ENCODE data around the gene ABHD16A.
A peak's percentile ranks its signal among the peaks of the same experiment; 100 is the strongest.

The ABHD16A gene

GRCh38 chr6:31660381-31661261, 42.5 kb downstream of the ABHD16A start, which contains the start of gene C6orf47:
Gene C6orf47, minus strand, starts transcription at chr6:31660778. Its CDS starts 831 bp downstream, at chr6:31659947.
- peak; percentile 76 for DNase-seq

DNA sequence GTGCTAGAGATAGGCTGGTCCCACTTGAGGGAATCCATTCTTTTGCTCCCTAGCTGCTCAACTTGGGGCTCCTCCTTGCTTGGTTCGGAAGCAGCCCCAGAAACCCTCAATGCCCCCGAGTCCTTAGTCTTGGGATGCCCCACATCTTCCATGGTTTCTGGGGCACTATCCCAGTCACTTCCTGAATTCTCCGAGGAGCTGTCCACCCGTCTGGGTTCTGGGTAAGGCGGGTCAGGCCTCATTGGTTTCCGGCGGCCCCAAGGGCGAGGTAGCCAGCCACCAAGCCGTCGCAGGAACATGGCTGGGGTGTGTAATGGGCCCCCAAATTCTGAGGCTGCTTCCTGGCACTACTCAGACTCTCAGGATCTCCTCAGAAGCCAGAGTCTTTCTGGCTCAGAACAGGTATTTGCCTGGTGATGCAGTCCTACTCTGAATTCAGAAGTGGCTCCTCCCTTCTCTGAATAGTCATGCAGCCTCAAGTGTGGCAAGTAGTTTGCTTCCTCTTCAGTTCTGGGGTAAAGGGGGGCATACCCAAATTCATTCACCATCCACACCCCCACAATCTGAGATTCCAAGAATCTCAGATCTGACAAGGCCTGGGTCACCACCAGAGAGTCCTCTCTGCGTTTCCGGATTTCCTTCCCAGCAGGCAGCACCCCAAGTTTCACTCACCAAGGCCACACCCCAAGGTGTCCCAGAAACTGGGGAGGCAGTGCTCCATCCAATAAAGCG, 43.3 kb downstream of the ABHD16A start:
- DNase-seq = no peak

GRCh38 chr6:31658983-31659648, 44.0 kb downstream of the ABHD16A start:
- DNase-seq = no peak

- no peak for DNase-seq
Measured at GRCh38 chr6:31658158-31658688, 44.9 kb downstream of the ABHD16A start.

GRCh38 chr6:31657406-31658157, 45.5 kb downstream of the ABHD16A start:
- no peak for DNase-seq

- DNase-seq = no peak
Measured at GRCh38 chr6:31655349-31656237, 47.5 kb downstream of the ABHD16A start, which contains the start of gene APOM. Gene APOM, plus strand, starts transcription at chr6:31655894. Its CDS starts 73 bp downstream, at chr6:31655967.

DNA sequence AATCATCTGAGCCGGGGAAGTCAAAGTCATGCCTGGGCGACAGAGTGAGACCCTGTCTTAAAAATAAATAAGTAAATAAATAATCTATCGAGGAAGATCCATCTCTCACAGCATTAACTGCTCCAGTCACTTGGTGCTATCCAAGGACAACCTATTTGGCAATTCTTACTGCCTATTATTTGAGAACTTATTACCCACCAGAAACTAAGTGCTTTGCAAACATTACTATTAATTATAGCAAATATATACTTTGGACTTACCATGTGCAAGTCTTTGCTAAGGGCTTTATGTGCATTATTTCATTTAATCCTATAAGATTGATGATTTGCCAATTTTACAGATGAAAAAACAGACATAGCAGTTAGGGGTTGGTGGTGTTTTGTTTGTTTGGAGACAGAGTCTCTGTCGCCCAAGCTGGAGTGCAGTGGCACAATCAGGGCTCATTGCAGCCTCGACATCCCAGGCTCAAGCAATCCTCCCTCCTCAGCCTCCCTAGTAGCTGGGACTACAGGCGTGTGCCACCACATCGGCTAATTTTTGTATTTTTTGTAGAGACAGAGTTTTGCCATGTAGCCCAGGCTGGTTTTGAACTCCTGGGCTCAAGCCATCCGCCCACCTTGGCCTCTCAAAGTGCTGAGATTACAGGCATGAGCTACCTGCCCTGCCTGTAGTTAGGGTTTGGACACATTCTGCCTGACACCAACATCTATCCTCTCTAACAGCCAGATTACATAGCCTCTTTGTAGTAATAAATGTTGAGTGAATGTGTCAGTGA, 48.4 kb downstream of the ABHD16A start:
- DNase-seq = no peak

- DNase-seq = peak; percentile 89
Measured at GRCh38 chr6:31652925-31653724, 50.0 kb downstream of the ABHD16A start.

GRCh38 chr6:31651602-31652191, 51.4 kb downstream of the ABHD16A start:
- no peak for DNase-seq

DNA sequence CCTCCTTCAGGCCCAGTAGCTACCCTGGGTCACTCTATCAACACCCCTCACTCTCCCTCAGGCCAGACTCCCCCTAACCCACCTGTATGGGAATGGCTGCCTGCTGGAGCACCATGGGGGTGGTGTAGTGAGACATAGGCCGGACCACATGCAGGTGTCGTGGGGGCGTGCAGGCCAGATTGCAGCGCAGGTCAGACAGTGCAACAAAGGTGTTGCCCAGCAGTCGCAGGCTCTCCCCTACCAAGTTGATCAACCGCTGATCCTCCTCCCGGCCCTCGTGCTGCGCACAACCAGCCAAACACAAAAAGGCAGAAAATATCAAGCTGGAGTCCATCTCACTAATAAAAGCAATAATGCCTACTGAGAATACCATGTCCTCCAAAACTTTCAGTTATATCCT, 57.8 kb downstream of the ABHD16A start:
- DNase-seq = no peak

GRCh38 chr6:31643818-31644454, 59.2 kb downstream of the ABHD16A start:
- no peak for DNase-seq

DNA sequence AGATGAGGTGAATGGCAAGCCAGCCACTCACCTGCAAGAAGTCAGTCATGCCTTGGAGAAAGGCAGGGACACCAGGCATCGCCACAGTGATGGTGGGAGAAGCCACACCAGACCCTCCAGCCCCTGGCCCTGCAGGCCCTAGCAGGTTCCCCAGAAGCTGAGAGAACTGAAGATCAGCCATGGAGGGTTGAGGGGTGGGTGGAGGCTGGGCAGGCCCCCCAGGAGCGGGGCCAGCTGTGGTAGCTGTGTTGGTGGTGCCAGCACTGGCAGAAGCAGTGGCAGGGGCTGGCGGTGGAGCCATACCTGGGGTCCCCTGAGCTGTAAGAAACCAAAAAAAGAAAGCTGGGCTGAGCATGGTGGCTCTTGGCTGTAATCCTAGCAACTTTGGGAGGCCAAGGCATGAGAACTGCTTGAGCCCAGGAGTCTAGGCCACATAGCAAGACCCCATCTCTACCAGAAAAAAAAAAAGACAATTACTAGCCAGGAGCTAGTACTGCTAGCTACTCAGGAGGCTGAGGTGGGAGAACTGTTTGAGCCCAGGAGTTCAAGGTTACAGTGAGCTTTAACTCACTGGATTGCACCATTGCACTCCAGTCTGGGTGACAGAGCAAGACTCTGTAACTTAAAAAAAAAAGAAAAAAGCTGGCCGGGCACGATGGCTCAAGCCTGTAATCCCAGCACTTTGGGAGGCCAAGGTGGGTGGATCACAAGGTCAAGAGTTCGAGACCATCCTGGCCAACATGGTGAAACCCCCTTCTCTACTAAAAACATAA, 60.1 kb downstream of the ABHD16A start:
- no peak for DNase-seq

- no peak for DNase-seq
Measured at GRCh38 chr6:31641370-31641769, 61.8 kb downstream of the ABHD16A start.

DNA sequence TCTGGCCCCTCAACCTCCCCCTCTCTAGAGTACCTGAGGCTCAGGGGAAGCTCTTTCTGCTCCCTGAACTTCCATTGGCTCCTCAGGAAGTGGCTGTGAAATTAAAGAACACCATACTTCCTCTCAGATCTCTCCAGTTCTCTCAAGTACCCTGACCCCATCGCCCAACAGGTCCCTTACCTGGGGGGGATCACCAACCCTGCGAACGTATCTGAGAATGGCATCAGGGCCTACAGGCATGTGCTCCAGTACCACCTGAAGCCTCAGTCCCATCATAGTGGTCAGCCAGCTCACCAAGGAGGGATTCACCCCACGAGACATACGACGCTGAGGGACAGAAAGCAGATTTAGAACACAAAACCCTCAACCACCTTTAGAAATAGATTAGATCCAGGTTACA, 62.5 kb downstream of the ABHD16A start:
- no peak for DNase-seq

- DNase-seq = no peak
Measured at GRCh38 chr6:31639449-31639861, 63.7 kb downstream of the ABHD16A start.

- DNase-seq = no peak
Measured at GRCh38 chr6:31639043-31639442, 64.1 kb downstream of the ABHD16A start.
